HFFc6 (cell line): ENCODE measurements around the gene FOXP1. TPM values are rescaled to one million over a fixed set of nuclear protein-coding genes. Genes with fewer than 3 reads are reported as not detected.
A peak's percentile ranks its signal among the peaks of the same experiment; 100 is the strongest.

Source experiments
- DNase-seq: peaks from one replicate; pipeline ENCODE4 v3.0.0-alpha.2; 2018
- H3K27ac Mint-ChIP-seq: 2 replicates; pipeline ENCODE4 v1.8.0; 2020; ENCODE audit warnings: mild to moderate bottlenecking, mixed read lengths
- H3K27me3 Mint-ChIP-seq: 2 replicates; pipeline ENCODE4 v1.8.0; 2021; ENCODE audit warnings: mild to moderate bottlenecking, moderate library complexity, mixed read lengths; ENCODE audit not compliant: insufficient read depth
- H3K36me3 Mint-ChIP-seq: 2 replicates; pipeline ENCODE4 v1.8.0; 2021; ENCODE audit warnings: low read depth, mixed read lengths
- H3K4me1 Mint-ChIP-seq: 2 replicates; pipeline ENCODE4 v1.8.0; 2020; ENCODE audit warnings: low read depth, mixed read lengths
- H3K4me3 Mint-ChIP-seq: 2 replicates; pipeline ENCODE4 v1.8.0; 2020; ENCODE audit warnings: mild to moderate bottlenecking, moderate library complexity, mixed read lengths
- H3K9me3 Mint-ChIP-seq: 2 replicates; pipeline ENCODE4 v1.8.0; 2020; ENCODE audit warnings: mild to moderate bottlenecking, mixed read lengths
- total RNA-seq, 6 experiments: library from RNA; stranded (reverse); fragmentation: NEBNext Ultra II Directional; extraction: Animal tissue kit (Norgen Biotek cat#: 25700); gene quantifications; 2 replicates in 1 of 6; 3 replicates in 5 of 6; pipeline ENCODE4 v1.2.3, GENCODE V29; 2021
- TF ChIP-seq, protein P1 (sequence below): fragments of 200-600 bp; sonication (generic); IDR thresholded peaks from 2 replicates; pipeline ENCODE4 v1.5.0; 2021; ENCODE audit warnings: antibody characterized with exemption, mild to moderate bottlenecking

The FOXP1 gene
- total RNA-seq, 6 experiments from 2014 or later: 32.2 to 59.3 (median 52.0) TPM

DNA sequence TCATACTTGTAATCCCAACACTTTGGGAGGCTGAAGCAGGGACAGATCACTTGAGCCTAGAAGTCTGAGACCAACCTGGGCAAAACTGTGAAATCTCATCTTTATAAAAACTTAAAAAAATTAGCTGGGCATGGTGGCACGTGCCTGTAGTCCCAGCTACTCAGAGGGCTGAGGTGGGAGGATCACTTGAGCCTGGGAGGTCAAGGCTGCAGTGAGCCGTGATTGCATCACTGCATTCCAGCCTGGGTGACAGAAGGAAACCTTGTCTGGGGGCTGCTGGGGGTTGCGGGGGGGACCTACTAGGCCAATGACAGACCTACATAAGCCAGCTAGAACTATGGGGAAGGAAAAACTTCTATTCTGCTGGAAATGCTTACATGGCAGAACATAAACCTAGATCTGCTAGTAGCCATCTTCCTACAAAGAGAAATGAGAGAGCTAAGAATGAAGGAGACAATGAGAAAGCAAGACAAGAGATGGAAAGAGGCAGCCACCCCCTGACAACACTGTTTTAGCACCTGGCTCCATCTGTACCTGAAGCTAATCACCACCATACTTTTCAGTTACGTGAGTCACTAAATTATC, 23.9 kb downstream of the FOXP1 start:
- H3K4me1 Mint-ChIP-seq: peaks cover 48% of the 10 kb centered on the region
- 0 out of 2 replicates have a peak overlapping the region, but pooled peaks have one; percentile 2 for H3K27ac Mint-ChIP-seq
- TF ChIP-seq, protein P1, sequence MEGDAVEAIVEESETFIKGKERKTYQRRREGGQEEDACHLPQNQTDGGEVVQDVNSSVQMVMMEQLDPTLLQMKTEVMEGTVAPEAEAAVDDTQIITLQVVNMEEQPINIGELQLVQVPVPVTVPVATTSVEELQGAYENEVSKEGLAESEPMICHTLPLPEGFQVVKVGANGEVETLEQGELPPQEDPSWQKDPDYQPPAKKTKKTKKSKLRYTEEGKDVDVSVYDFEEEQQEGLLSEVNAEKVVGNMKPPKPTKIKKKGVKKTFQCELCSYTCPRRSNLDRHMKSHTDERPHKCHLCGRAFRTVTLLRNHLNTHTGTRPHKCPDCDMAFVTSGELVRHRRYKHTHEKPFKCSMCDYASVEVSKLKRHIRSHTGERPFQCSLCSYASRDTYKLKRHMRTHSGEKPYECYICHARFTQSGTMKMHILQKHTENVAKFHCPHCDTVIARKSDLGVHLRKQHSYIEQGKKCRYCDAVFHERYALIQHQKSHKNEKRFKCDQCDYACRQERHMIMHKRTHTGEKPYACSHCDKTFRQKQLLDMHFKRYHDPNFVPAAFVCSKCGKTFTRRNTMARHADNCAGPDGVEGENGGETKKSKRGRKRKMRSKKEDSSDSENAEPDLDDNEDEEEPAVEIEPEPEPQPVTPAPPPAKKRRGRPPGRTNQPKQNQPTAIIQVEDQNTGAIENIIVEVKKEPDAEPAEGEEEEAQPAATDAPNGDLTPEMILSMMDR: no peak
- H3K9me3 Mint-ChIP-seq: no peaks in the 10 kb centered on the region
- no peaks in the 10 kb centered on the region; the same call in 1 of the 2 replicates for H3K27me3 Mint-ChIP-seq
- peaks cover 34% of the 10 kb centered on the region for H3K36me3 Mint-ChIP-seq
- no peak overlapping the region for H3K4me3 Mint-ChIP-seq
- DNase-seq: no peak

- Mint-ChIP-seq H3K36me3 (peaks cover 29% of the 10 kb centered on the region), H3K4me1 (peaks cover 43% of the 10 kb centered on the region), H3K9me3 (no peaks in the 10 kb centered on the region), H3K4me3 (no peak overlapping the region), H3K27ac (no peak overlapping the region), H3K27me3 (no peaks in the 10 kb centered on the region; the same call in 1 of the 2 replicates)
- DNase-seq: no peak
- TF ChIP-seq, protein P1: no peak
Measured at GRCh38 chr3:71559021-71559420, 24.5 kb downstream of the FOXP1 start.

- no peaks in the 10 kb centered on the region for H3K27me3 Mint-ChIP-seq
- H3K4me3 Mint-ChIP-seq: no peak overlapping the region
- H3K9me3 Mint-ChIP-seq: no peaks in the 10 kb centered on the region
- DNase-seq: no peak
- H3K27ac Mint-ChIP-seq: no peak overlapping the region
- TF ChIP-seq, protein P1: no peak
- H3K36me3 Mint-ChIP-seq: peaks cover 23% of the 10 kb centered on the region
- peaks cover 40% of the 10 kb centered on the region for H3K4me1 Mint-ChIP-seq
Measured at GRCh38 chr3:71554649-71555048, 28.9 kb downstream of the FOXP1 start.

DNA sequence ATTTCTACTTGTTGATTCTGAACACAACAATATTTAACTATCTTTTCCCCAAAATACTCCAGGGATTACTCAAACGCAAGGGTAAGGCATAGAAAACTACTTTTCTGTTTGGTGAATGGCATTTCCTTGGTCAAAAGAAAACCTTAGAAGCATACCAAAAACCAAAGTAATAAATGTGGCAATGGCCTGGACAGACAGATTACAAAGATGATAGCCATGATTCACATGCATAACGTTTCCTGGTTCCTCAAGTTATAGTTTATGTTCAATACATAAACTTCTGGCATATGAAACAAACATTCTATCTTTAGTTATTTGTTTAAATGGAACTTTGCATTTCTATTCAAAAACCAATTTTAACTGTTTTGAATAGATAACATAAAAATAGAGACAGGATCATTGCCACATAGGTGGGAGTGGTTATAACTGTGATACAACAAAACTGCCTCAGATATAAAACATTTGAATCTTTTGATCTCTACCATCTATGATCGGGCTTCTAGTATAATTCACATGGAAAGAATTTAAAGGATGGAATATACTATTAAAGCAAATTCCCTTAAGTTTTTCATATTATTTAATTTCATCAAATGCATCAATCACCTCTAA, 32.1 kb downstream of the FOXP1 start:
- Mint-ChIP-seq H3K4me1 (peaks cover 52% of the 10 kb centered on the region), H3K27ac (peak overlapping the region; percentile 70), H3K27me3 (no peaks in the 10 kb centered on the region), H3K9me3 (no peaks in the 10 kb centered on the region), H3K36me3 (peaks cover 7% of the 10 kb centered on the region; the same call in 1 of the 2 replicates), H3K4me3 (peak overlapping the region; percentile 60)
- TF ChIP-seq, protein P1: no peak
- peak; percentile 79 for DNase-seq

GRCh38 chr3:71549951-71550350, 33.6 kb downstream of the FOXP1 start:
- no peaks in the 10 kb centered on the region for H3K9me3 Mint-ChIP-seq
- H3K4me1 Mint-ChIP-seq: peaks cover 51% of the 10 kb centered on the region
- H3K4me3 Mint-ChIP-seq: no peak overlapping the region
- H3K27ac Mint-ChIP-seq: 0 out of 2 replicates have a peak overlapping the region, but pooled peaks have one; percentile 18
- TF ChIP-seq, protein P1: no peak
- no peaks in the 10 kb centered on the region for H3K27me3 Mint-ChIP-seq
- peaks cover 7% of the 10 kb centered on the region; the same call in 1 of the 2 replicates for H3K36me3 Mint-ChIP-seq
- no peak for DNase-seq
